HCT116 (cell line): ENCODE data around the gene CDKAL1.

Experiments used
- CTCF ChIP-seq, 3 experiments: fragments of 200-600 bp in 1 of 3; sonication (generic) in 1 of 3; IDR thresholded peaks in 2 of 3; conservative IDR thresholded peaks in 1 of 3; 2 replicates each; pipeline ENCODE4 v1.5.1; 2012 to 2017; ENCODE audit warnings: low read depth in 2 of 3, low read length in 2 of 3, antibody characterized with exemption in 1 of 3, borderline replicate concordance in 1 of 3, control low read depth in 1 of 3, mild to moderate bottlenecking in 1 of 3, mixed read lengths in 1 of 3, mixed run types in 1 of 3, moderate library complexity in 1 of 3; ENCODE audit not compliant: insufficient read depth in 1 of 3
- EGR1 ChIP-seq: IDR thresholded peaks from 2 replicates; pipeline ENCODE4 v1.6.1; 2012; ENCODE audit warnings: low read depth

GRCh38 chr6:20687494-20687893 lies 153.2 kb downstream of the CDKAL1 start:
- no peak for TF ChIP-seq CTCF (IDR thresholded peaks at IDR 0.05 in 2 of 3, conservative IDR thresholded peaks at IDR 0.05 in 1 of 3; ENCODE audit: borderline replicate concordance in 1 of 3, insufficient read depth in 1 of 3, low read depth in 2 of 3, low read length in 2 of 3)
- TF ChIP-seq EGR1, result no peak
